ENCODE data around the gene PDK2. TPM values are rescaled to one million over a fixed set of nuclear protein-coding genes. Genes with fewer than 3 reads are reported as not detected.

The PDK2 gene
- total RNA-seq, 1 experiment from 2014 or later: 27.2 TPM

DNA sequence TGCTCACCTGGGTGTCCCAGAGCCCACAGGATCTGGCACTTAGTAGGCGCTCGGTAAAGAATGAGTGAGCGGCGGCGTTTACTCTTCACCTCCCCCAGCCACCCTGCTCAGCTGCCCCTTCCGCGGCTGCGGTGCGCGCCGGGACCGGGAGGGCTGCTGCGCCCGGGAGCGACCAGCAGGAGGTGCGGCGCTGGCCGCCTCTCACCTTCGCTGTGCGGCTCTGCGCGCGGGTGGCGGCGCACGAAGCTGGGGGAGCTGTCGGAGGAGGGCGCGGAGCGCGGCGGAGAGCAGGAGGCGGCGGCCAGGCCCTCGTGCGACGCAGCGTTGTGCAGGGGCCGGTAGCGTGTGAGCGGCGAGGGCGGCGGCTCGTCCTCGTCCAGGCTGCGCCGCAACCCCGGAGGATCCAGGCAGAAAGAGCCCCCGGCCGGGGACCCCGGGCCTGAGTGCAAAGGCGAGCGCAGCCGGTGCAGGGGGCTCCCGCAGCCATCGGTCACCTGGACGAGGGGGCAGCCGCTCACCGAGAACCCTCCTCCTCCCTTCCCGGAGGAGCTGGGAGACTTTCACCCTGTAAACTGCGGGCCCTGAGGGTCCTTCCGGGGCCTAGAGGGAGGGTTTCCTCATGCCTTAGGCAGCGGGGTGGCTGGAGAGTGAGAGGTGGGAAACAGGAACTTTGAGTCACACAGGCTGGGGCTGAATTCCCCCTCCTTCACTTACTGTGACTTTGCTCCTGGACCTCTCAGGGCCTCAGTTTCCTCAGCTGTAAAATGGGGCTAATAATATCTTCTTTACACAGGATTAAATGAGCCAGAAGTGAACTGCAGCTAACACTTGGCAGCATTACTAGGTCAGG is 22.3 kb downstream of the PDK2 start:
- no peak for DNase-seq (ENCODE audit: low read depth)

DNA sequence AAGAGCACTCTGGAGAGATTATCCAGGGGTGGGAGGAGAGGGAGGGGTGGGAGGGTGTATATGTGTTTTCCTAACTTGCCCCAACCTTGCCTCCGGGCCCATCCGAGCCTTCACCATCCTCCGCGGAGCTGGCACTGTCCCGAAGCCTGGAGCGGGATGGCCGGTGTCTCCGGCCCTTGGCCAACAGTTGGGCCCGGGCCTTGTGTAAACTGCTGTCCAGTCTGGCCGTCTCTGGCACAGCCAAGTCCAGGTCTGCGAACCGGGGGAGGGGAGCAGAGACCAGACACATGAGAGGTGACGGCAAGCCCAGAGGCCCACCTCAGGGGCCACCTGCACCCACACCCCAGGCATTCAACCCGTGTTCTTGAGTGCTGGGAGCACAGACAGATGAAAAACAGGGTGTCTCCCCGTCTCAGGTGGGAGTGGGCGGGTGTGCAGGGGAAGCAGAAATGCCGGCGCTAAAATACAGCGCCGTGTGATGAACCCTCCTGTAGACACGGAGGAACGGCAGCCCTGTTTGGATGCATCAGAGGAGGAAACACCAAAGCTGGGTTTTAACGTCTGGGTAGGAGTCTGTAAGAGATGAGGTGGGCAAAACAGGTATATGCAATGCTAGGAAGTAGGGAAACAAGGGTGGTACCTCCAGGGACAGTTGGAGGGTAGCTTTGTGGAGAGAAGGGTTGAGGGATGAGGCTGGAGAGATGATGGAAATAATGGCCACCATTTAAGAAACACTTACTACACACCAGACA is 23.1 kb downstream of the PDK2 start:
- DNase-seq (ENCODE audit: low read depth): no peak

DNA sequence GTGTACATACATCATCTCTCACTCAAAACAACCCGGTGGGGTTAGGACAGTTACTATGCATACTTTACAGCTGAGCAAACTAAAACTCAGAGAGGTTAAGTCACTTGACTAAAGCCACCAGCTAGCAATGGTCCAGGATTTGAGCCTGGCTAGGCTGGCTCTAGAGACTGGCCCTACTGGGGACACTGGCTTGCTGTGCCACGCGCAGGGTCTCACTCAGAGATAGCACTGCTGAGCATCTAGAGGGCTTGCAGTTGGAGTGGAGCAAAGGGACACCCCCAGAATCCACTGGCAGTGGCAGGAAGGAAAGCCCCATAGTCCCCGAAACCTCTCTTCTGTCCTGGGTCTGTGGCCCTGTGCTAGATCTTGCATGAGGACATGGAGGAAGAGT is 23.7 kb downstream of the PDK2 start:
- no peak for DNase-seq (ENCODE audit: low read depth)

DNA sequence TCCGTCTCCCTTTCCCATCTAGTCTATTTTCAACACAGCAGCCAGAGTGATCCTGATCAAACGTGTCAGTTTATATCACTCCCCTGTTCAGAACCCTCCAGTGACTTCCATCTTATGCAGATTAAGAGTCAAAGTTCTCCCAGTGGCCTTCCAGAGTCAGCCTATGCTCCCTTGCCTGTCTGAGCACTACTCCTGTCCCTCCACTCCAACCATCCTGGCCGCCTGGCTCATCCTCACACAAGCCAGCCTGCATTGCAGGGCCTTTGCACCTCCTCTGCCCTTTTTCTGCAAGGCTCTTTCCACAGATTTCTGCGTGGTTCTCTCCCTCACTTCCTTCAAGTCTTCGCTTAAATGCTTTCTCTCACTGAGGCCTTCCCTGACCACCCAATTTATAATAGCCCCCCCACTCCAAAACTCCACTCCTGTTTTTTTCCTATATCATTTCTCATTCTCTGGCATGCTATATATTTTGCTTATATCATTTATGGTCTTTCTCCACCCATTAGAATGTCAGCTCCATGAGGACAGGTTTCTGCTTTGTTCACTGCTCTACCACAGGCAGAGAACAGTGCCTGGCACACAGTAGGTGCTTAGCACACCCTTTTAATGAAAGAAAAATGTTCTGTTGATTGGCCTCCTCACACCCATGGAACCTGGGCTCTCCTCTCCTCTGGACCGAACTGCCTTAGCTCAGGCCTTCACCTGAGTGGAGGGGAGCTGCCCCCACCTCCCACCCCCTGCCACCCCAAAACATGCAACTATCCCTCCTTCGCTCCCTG is 25.5 kb downstream of the PDK2 start:
- DNase-seq (ENCODE audit: low read depth): no peak

DNA sequence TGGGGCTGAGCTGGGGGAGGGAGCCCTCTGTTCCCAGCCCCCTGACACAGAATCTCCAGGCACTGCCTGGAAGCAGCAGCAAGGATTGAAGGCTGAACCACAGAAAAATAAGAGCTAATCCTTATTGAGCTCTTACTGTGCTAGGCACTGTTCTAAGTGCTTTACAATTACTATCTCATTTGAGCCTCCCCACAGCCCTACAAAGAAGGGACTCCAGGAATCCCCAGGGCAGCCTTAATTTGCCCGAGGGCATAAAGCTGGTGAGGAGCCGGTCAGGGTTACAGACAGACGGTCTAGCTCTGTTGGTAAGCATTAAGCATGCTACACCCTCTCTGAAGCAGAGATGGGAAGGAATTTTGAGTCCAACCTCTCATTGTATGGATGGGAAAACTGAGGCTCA is 27.8 kb downstream of the PDK2 start:
- DNase-seq (ENCODE audit: low read depth): no peak

DNA sequence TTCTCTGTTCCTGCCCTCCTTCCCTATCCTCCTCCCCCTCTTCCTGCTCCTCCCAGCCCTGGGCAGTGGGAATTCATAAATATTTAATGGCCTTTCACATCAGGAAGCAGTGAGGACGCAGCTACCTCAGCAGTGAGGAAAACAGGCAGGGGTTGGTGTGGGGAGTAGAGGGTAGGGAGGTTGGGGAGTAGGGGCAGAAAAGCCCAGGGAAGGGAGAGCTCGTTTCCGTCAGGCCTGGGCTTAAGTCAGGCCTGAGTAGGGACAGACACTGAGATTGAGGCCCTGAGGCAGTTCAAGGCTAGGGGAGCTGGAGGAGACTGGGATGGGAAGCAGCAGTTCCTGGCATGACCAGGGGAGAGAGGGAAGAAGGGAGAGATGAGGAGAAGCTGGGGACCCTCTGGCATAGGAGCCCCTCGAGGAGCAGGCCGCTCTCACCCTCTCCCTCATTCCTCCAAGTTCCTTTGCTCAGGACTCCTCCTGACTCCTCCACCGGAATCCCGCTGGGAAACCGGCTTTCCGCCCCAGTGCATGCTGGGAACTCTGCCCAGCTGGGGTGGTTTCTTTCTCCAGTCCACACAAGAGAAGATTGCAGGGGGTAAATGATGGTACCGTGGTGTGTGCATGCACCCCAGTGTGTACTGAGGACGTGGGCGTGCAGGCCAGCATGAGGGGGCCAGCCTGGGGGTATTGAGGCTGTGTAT is 28.6 kb downstream of the PDK2 start:
- DNase-seq (ENCODE audit: low read depth): no peak

DNA sequence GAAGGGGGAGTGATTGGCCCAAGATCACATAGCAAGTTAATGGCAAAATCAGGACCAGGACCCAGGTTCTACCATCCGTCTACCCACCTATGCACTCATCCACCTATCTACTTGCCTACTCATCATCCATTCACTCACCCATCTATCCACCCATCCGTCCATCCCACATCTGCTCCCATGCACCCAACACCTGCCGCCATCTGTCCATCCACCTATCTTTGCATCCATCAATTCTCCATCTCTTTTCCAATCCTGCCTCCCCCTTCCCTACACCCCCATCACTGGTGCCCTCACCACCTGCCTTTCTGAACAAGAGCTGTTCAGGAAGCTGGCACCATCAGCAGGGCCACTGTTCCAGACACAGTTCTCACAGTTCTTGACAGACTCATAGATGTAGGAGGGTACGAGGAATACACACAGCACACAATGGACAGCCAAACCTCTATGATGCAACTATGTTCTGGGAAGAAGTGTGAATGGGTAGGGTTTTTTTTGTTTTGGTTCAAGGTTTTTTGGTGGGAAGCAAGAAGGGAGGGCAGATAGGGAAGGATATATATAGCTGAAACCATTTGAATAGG is 30.4 kb downstream of the PDK2 start:
- DNase-seq (ENCODE audit: low read depth): no peak

DNA sequence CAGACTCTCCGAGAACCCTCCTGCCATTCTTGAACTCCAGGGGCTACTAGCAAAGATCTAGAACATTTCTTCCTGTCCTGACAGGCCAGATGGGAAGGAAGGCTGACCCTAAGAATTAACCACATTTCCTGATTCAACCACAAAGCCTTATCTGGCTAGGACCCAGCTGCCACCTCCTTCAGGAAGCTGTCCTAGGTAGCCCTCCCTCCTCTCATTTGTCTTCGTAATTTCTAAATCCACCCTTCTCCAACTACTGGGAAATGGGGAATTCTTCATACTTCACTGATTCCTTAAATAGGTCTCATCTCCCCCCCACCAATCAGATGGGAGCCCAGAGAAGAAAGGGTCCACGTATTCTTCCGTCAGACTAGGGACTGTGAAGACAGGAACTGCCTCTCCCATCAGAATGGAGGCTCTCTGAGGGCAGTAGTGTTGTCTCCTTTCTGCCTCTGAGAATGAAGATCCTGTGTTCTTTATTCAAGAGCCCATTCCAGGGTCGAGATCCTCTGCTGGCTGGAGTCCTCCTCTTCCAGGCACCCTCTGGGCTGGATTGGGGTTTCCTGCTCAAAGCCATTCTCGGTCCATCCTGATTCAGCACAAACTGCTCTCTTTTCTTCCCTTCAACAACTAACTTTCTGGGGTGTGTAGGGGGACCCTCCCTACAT is 32.7 kb downstream of the PDK2 start:
- DNase-seq (ENCODE audit: low read depth): peak; percentile 71

DNA sequence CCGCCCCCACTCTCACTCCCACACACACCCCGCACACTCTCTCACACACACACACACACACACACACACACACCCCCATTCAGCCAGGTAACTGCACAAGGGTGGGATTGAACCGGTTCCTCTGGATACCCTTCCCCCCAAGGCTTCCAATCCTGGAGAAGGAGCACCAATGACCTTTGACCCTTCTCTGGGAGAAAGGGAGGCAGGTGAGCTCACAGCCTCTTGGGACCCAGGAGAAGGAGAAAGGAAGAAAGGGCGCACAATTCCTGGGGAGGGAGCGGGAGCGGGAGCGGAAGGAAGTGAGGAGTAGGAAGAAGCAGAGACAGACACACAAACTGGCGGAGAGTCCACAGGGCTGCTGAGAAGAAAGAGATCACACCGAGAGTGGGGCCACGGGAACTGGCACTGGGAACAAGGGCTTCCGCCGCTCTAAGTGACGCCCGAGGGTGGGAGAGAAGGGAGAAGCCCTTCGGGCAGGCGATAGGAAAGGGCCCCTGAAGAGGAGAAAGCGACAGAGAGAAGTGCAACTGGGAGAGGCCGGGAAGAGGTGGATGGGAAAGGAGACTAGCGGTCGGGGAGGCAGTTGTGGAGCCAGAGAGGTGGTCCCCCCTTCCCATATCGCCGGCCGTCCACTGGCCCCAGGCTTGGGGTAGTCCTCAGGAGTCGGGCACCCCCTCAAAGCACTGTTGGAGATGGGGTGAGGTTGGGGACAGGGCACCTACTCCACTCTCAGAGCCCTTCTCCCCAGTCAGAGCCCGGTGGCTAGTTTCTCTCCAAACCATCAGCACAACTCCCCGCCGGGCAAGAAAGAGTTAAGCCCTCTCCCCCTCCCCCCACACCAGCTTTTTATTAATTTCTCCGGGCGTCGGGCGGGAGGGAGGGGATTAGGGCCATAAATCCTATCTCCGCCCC is 33.5 kb downstream of the PDK2 start:
- no peak for DNase-seq (ENCODE audit: low read depth)

DNA sequence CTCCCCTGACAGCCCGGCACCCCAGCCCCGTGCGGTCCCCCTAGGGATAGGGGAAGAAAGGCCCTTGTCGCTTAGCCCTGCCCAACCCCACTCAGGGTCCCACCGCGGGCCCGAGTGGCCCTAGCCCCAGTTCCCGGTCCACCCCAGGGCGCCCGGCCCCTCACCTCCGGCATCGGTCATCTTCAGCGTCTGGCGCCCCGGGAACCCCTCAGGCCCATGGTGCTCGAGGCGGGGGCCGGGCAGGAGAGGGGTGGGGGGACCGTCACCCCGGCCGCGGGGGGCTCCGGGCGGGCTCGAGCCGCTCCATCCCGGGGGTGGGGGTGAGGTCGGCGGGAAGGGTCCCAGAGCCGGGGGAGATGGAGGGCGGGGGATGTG is 34.2 kb downstream of the PDK2 start:
- DNase-seq (ENCODE audit: low read depth): no peak

DNA sequence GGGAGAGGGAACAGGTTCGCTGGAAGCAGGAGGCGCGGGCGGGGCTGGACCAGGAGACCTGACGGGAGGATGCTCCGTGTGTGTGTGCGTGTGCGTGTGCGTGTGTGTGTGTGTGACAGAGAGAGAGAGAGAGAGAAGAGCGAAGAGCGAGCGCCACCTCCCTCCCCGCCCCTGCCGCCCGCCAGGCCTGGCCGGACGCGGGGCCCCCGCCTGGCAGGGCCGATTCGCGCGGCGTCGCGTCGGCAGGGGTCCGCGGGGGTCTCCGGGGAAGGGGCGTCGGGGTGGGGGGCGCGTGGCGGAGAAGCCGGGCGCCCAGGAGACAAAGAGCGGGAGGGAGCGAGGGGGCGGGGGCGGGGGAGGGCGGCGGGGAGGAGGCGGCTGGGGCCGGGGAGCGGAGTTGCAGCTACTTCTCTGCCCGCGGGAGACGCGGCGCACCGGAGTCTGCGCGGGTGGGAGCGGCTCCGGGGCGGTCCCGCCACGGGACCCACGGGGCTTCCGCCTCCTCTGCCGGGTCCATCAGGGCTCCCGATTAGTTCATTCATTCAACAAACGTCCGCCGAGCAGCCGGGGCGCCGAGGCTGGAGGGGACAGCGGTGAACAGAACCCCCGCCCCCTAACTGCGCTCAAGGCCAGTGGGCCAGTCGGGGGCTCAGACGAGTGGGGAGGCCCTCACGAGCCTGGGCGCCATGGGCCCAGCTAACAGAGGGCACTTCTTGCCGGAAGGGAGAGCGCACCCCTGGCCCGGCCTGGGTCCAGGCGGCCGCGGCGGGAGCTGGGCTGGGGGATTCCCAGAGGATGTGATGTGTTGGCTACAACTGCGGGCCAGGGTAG is 34.8 kb downstream of the PDK2 start, which contains the start of gene SAMD14:
TSS of gene SAMD14 (minus strand) at position 433 of the 831 bp plus-strand sequence. CDS start 5,201 bp downstream, outside the sequence.
- DNase-seq (ENCODE audit: low read depth): peak; percentile 49

DNA sequence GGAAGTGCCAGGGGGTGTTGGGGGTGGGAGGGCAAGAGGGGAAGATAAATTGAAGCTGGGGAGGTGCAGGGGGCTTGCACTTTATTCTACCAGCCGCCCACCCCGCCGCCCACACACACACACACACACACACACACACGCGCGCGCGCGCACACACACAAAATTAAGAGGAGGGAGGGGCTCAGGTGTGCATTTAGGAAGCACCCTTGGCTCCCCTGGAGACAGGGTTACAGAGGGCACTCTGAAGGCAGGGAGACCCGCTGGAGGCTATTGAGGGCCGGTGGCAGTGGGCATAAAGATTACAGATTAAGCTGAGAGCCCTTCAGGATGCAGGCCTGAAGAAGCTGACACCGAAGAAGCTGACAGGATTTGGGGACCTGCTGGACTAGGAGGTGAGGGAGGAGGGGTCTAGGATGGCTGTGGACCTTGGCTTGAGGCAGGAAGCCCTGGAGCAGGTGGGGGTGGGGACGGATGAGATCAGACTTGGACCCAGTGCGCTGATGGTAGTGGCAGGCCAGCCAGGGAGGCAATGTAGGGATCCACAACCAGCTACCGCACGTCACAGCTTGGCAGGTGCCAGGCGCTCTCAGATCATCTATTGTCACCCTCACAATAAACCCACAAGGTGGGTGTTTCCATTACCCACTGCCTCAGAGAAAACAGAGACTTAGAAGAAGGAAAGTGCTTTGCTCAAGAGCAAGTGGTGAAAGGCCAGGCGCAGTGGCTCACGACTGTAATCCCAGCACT is 35.6 kb downstream of the PDK2 start:
- no peak for DNase-seq (ENCODE audit: low read depth)

DNA sequence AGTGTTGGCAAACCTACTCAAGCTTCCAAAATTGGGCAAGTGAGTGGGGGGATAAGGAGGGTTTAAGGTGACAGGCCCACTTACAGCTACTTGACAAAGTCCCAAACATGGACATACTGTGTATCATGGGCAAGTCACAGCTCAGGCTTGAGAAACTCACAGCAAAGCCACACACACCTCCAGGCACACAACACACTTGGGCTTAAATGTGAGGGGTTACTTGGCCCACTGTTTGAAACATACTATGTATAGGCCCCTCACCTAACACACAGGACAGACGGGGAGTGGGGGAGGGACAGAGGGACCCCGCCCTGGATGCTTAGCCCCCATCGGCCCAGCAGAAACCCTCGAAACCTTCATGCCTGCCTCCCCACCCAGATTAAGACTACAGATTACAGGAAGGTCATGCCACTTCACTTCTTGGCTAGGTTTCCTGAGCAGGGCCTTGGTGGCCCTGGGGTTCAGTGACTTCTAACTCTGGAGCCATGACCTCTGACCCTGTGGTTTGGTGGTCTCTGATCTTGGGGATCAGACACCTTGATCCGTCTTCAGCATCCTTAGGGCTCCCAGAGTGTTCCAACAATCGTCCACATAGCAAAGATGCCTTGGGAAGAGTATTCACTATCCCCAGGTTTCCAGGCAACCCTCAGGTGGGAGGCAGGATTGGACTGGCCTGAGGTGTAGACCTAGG is 37.1 kb downstream of the PDK2 start:
- no peak for DNase-seq (ENCODE audit: low read depth)

DNA sequence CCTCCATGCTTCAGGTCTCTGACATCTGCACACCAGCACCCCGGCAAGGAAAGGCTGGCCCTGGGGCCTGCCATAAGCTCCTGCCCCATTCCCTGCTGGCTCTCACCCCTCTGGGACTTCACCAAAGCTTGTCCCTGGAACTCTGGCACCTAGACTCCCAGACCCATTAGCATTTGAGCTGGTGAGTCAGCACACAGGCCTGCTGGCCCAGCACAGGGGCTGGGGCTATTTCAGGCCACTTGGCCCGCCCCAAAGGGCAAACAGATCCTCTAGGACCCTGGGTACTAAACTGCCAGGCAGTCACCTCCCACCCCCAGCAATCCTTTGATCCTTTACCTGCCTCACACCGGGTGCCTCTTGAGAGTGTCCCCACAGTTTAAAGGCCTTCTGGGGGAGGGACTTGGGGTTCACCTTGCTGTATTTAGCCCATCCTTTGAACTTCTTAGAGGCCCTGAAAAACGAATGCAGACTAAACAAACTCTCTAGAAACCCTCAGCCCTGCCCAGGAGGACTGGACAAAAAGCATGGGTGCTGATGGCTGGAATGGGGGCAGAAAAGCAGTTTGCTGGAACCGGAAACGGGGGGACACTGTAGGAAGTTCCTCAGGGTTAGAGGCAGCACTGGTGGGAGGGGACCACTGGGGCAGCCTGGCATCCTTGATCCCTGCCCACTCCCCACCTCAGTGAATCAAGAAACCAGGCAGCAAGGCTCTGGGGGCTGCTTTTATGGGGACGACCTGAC is 38.0 kb downstream of the PDK2 start:
- DNase-seq (ENCODE audit: low read depth): peak; percentile 86

DNA sequence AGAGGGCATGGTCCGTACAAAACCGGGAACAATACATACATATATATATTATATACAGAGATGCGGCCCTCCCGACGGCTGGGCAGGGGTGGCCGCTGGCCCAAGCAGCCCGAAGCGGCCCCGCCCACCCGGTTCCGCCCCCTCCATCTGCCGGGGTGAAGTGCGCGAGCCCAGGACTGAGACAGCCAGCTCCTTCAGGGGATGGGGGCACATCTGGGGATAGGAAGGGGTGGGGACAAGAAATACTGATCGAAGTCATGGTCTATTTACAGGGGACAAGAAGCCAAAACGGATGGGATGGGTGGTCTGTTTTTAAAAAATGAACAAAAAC is 38.6 kb downstream of the PDK2 start:
- no peak for DNase-seq (ENCODE audit: low read depth)

DNA sequence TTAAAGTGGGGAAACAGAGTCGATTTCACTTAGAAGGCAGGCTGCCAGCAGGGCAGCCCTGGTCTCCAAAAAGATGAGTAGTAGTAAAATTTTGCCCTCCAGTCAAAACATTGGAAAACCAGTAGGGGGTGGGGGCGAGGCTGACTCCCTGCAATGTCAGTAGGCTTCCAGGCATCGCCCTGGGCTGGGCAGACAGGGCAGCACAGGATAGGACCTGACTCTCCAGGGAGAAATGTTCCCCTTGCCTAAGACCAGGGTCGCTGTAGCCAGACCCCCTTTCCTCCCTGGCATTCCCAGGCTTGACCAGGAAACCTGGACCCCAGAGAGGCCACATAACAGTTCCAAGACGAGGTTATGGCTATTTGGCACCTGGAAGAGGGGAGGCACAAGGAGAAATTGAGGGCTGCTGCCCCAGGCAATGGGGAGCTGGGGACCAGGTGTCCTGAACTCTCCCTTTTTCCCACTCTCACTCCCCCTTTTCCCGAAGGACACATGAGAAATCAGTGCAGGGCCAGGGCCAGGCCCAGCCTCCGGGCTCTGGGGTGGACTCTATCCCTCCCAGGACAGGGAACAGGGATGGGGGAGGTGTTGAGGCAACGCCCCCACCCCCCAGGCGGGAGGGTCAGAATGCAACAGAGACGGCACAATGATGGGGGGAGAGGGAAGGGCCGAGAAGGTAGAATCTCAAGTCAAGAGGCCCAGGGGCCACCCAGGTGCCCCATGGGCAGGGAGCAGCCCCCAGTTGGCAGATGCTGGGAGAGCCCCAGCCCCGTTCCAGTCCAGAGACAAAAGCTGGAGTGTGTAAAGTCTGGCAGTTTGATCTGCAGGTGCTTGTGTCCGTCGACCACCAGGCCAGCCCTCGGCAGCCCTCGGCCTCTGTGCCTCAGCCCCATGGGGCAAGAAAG is 39.3 kb downstream of the PDK2 start:
- peak; percentile 65 for DNase-seq (ENCODE audit: low read depth)
